Endothelial cell of umbilical vein (primary cell): ENCODE measurements around the gene NAV3.

Source experiments
- EZH2 ChIP-seq: IDR thresholded peaks from 2 replicates; pipeline ENCODE4 v1.6.1; 2012; ENCODE audit warnings: borderline replicate concordance, low read depth, mild to moderate bottlenecking, moderate library complexity, low read length, inconsistent platforms; ENCODE audit not compliant: severe bottlenecking
- JUN ChIP-seq: IDR thresholded peaks from 2 replicates; pipeline ENCODE4 v1.6.1; 2011; ENCODE audit warnings: borderline replicate concordance, low read depth; ENCODE audit not compliant: insufficient read length, insufficient read depth
- MAX ChIP-seq: IDR thresholded peaks from 2 replicates; pipeline ENCODE4 v1.6.1; 2011; ENCODE audit not compliant: insufficient read depth, insufficient read length
- POLR2A ChIP-seq: IDR thresholded peaks from 2 replicates; pipeline ENCODE4 v1.6.1; 2012; ENCODE audit warnings: low read depth, mild to moderate bottlenecking, control low read depth, low read length
- TF ChIP-seq, protein P1 (sequence below), 2 donors: IDR thresholded peaks; 1 replicate in 1 of 2; 2 replicates in 1 of 2; pipeline ENCODE4 v1.5.1; 2011; ENCODE audit warnings: low read length in 2 of 2, mild to moderate bottlenecking in 2 of 2, moderate library complexity in 2 of 2, control low read depth in 1 of 2, inconsistent platforms in 1 of 2, low read depth in 1 of 2; ENCODE audit not compliant: insufficient read depth in 1 of 2; ENCODE audit errors: extremely low read depth in 1 of 2

- TF ChIP-seq, protein P1, sequence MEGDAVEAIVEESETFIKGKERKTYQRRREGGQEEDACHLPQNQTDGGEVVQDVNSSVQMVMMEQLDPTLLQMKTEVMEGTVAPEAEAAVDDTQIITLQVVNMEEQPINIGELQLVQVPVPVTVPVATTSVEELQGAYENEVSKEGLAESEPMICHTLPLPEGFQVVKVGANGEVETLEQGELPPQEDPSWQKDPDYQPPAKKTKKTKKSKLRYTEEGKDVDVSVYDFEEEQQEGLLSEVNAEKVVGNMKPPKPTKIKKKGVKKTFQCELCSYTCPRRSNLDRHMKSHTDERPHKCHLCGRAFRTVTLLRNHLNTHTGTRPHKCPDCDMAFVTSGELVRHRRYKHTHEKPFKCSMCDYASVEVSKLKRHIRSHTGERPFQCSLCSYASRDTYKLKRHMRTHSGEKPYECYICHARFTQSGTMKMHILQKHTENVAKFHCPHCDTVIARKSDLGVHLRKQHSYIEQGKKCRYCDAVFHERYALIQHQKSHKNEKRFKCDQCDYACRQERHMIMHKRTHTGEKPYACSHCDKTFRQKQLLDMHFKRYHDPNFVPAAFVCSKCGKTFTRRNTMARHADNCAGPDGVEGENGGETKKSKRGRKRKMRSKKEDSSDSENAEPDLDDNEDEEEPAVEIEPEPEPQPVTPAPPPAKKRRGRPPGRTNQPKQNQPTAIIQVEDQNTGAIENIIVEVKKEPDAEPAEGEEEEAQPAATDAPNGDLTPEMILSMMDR (IDR thresholded peaks at IDR 0.05; ENCODE audit: extremely low read depth in 1 of 2, insufficient read depth in 1 of 2, low read depth in 1 of 2, low read length in 2 of 2): no peak
- TF ChIP-seq MAX (no peak), EZH2 (no peak), POLR2A (no peak), JUN (no peak)
Measured at GRCh38 chr12:77814386-77814785, 16.3 kb upstream of the NAV3 start.
